ENCODE measurements around the gene SMC1A.
"Not testable (repeated sequence)": the region's sequence is repeated elsewhere in the genome, so short reads cannot be mapped to it uniquely, and the experiment has no call there.

The SMC1A gene

GRCh38 chrX:53422086-53422860, at the start of gene SMC1A:
Gene SMC1A, minus strand, starts transcription at chrX:53422654. Its CDS starts 54 bp downstream, at chrX:53422600.
- DNase-seq (ENCODE audit: low spot score) = peak; percentile 92

- DNase-seq (ENCODE audit: low spot score) = no peak
Observed at GRCh38 chrX:53471346-53471745, 48.9 kb upstream of the SMC1A start.

GRCh38 chrX:53468659-53469058, 46.2 kb upstream of the SMC1A start:
- DNase-seq (ENCODE audit: low spot score) = not testable (repeated sequence)

DNA sequence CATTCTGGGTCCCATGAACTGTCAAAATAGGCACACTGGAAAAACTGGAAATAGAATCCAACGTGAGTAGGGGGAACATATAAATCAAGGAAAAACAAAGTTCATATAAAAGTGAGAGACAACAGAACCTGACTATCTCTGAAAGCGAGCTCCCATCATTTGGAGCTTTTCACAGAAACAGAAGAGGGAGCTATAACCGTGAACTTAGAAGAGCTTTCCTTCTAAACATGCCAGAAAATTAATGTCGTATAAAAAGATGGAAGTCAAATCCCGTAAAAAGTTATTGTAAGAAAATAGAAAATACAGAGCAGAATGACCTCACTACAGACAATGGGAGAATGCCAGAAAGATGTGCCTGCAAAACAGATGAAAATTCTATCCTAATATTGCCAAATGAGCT, 35.6 kb upstream of the SMC1A start:
- no peak for DNase-seq (ENCODE audit: low spot score)

DNA sequence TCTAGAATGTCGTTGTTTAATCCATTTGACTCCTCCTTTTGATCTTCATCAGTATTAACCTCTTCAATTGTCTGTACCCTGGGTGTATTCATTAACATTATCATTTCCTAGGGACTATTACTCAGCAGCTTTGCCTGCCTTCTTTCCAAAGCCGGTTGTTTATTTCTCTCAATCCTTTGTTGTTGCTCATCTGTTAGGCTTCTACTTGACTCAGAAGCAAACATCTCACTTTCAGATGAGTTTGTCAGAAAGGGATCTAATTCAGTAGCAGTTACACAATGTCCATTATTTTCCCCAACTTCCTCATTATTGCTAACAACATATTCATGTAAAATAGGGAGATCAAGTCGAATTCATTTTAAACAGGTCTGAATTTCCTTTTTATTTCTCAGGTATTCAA, 33.8 kb upstream of the SMC1A start:
- DNase-seq (ENCODE audit: low spot score) = no peak

GRCh38 chrX:53452812-53453211, 30.4 kb upstream of the SMC1A start:
- no peak for DNase-seq (ENCODE audit: low spot score)

GRCh38 chrX:53449632-53450031, 27.2 kb upstream of the SMC1A start:
- no peak for DNase-seq (ENCODE audit: low spot score)

DNA sequence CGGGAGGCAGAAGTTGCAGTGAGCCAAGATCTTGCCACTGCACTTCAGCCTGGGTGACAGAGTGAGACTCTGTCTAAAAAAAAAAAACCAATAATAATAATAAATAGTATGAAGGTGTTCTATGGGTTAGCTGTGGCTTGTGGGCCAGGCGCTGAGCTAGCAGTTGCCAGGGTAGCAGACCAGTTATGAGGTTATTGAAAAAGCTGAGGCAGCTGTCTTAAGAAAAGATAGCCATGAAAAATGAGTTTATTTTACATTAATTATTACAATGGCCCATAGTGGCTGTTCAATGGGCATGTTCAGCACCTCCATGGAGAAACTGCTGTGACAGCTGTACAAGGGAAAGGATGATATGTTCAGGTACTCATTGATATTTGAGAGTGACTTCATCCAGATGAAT, 25.0 kb upstream of the SMC1A start:
- DNase-seq (ENCODE audit: low spot score) = no peak

DNA sequence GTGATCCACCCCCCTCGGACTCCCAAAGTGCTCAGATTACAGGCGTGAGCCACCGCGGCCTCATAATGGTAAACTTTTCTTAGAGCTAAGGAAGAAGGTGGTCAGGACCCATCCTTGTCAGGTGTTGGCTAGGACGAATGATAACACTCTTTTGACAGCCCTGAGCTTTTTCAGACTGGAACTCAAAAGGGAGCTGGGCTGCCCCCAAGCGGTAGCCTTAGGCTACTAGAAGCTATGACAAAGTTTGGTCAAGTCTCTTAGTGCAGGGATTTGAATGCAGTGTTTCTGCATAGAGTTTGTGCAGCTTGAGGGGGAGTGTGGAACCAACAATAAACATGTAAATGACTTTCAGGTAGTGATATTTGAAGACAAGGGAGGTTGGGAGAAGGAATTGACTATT, 23.5 kb upstream of the SMC1A start:
- no peak for DNase-seq (ENCODE audit: low spot score)

DNA sequence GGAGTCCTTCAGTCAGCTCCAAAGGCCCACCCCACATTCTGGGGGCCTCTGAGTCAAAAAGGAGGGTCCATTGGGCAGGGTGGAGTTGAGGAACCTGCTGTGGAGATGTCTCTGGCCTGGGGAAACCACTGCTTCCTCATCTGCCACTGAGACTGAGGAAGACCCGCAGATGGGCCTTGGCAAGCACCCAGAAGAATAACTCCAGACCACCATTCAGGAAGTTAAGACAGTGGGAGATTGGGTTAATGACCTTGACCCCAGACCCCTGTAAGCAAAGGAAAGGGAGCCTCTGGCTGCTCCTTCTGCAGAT, 19.8 kb upstream of the SMC1A start:
- no peak for DNase-seq (ENCODE audit: low spot score)

- DNase-seq (ENCODE audit: low spot score) = peak; percentile 89
Observed at GRCh38 chrX:53441531-53442321, 19.3 kb upstream of the SMC1A start.

GRCh38 chrX:53440621-53441517, 18.4 kb upstream of the SMC1A start:
- DNase-seq (ENCODE audit: low spot score) = no peak

DNA sequence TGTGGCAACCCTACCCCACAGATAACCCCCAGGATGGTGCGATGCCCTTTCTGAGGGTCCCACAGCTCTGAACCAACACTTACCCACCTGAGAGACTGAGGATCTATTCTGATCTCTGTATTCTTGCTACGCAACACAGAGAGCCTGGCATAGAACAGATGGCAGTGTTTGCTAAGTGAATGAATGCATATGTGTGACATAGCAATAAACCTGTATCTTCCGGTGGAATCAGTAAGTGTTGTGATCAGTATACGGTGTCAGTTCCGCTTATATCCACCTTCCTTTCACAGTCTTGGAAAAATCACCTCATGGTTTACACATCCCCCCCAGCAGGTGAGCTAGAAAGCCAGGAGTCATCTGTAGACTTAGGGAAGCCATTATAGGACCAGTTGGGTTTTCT, 17.6 kb upstream of the SMC1A start:
- no peak for DNase-seq (ENCODE audit: low spot score)

DNA sequence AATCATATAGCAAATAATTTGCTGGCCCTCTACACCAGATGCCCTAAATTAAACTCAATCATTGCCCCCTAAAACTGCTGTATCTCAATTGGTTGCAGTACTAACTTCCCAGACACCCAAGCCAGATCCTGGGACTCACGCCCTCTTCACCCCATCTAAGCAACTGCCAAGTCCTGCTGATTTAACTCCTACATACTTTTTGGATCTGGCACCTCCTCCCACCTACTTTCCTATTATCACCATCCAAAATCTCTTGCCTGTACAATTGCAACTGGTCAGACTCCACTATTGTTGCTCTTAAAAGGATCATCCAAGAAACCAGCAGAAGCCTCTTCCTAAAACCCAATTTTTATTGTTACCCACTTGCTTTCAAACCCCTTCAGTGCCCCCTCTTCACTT, 16.4 kb upstream of the SMC1A start:
- no peak for DNase-seq (ENCODE audit: low spot score)

GRCh38 chrX:53438174-53438831, 15.8 kb upstream of the SMC1A start:
- DNase-seq (ENCODE audit: low spot score) = no peak

GRCh38 chrX:53437206-53437605, 14.8 kb upstream of the SMC1A start:
- DNase-seq (ENCODE audit: low spot score) = no peak

DNA sequence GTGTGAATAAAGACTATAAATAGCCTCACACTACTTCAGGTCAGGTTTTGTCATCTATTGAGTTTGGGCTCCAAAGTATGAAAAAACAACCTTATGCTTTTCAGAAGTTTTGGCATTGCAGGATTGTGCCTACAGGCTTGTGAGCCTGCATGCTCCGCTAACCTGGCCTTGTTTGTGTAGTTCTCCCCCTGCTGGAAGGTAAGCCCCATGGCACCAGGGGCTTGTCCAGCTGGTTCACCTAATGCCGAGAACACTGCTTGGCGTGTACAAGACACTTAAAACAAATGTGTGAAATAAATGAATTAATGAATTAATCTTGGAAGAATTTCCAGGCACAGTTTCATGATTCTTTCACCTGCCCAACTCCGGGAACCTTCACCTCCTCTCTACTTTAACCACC, 13.5 kb upstream of the SMC1A start:
- DNase-seq (ENCODE audit: low spot score) = peak; percentile 57

- DNase-seq (ENCODE audit: low spot score) = peak; percentile 89
Observed at GRCh38 chrX:53433651-53434639, 11.5 kb upstream of the SMC1A start, which contains the start of gene HSD17B10. Gene HSD17B10, minus strand, starts transcription at chrX:53434370. Its CDS starts 25 bp downstream, at chrX:53434345.

DNA sequence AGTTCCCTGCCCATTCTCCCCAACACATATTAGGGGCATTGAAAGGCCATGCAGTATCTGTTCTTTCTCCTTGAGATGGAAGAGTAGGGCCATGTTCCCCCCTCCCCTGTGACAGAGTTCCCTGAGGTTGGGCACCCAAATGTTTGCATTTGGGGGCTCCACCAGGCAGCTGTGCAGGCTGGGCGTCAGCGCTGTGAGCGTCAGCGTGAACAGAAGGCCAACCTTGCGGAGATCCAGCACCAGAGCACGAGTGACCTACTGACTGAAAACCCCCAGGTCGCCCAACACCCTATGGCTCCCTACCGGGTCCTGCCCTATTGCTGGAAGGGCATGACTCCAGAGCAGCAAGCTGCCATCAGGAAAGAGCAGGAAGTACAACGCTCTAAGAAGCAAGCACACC, 7.8 kb upstream of the SMC1A start:
- DNase-seq (ENCODE audit: low spot score) = no peak

DNA sequence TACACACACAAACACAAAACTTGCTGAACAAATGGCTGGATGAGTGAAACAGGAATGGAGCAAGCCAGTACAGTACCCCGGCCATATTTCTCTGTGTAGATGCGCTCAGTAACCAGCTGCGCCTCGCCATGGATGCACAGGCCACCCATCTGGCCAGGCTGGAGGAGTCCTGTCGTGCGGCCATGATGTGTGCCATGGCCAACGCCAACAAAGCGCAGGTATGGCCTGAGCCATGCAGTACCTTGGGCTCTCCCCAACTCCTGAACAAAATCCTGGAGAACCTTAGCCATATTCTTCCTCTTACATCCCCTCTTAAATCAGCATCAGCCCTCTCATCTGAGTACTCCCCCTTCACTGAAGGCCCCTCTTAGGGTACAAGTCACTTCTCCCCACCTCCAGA, 7.3 kb upstream of the SMC1A start:
- no peak for DNase-seq (ENCODE audit: low spot score)

DNA sequence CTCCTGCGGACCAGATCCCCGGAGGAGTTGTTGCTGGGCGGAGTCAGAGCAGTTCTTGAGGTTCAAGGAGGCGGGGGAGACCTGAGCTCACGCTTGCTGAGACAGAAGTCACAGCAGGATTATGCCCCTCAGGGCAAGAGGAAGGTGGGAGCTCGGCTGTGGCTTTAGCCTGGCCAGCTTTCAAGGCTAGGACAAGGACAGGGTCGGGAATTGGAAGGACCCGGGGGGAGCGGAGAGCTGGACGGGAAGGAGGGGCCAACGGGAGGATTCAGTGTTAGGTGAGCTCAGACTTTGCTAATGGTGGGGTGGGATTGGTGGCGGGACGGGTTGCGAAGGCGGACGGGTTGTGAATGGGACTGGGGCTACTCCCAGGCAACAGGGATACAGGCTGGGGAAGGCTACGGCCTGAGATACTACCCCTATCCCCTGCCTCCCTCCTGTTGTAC, 430 bp upstream of the SMC1A start, which contains the start of gene RIBC1:
RIBC1 (plus strand) TSS at position 13 of the 446 bp plus-strand sequence. CDS start 3,404 bp downstream, outside the sequence.
- DNase-seq (ENCODE audit: low spot score) = no peak

All from germinal center (tissue), 1 donor.